ENCODE data around the gene MAS1.
"Not testable (repeated sequence)": the region's sequence is repeated elsewhere in the genome, so short reads cannot be mapped to it uniquely, and the experiment has no call there.

Gene MAS1

GRCh38 chr6:159890792-159891191 lies at the start of gene MAS1:
MAS1 (plus strand) TSS chr6:159890988; CDS start chr6:159906956, 15,968 bp downstream.
- DNase-seq = no peak

- DNase-seq = no peak
Measured at GRCh38 chr6:159842035-159842434, 48.8 kb upstream of the MAS1 start.

DNA sequence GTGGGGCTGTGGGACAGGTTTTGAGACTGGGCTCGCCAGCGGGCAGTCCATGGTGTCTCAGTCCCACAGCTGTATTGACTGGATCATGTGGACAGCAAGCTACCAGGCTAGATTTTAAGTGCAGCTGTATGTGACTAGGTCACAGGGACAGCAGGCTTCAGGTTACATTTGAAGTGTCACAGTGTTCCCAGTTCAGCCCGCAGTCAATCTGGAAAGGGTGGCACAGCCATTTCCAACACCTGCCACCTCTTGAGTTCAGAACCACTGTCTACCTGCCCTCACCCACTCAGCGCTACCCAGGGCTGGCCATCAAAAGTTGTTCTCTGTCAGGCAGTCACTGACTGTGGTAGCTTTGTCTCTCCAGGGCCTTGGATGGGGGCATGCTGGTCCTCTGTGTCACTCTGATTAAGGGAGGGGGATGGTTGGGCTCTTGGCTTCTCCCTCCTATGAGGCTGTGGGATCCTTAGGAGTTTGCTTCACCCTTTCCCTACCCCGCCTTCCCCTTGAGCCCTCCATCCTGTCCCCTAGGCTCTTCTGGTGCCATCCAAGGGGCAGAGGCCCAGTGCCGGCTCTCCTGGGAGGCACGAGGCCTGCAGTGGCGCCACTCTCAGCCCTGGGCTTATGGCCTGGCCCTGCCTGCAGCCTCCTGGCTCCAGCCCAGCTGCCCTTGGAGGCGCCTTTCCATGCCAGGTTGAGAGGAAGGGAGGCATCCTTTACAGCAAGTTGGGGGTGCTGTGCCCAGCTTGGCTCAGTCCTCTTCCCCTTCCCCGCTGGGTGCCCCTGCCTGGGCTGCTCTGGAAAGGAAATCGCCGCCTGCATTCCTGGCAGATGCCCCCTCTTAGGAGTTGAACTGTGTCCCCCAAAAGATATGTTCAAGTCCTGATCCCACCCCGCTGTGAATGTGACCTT lies 45.8 kb upstream of the MAS1 start:
- peak; percentile 29 for DNase-seq

- not testable (repeated sequence) for DNase-seq
Measured at GRCh38 chr6:159848552-159848951, 42.2 kb upstream of the MAS1 start.

DNA sequence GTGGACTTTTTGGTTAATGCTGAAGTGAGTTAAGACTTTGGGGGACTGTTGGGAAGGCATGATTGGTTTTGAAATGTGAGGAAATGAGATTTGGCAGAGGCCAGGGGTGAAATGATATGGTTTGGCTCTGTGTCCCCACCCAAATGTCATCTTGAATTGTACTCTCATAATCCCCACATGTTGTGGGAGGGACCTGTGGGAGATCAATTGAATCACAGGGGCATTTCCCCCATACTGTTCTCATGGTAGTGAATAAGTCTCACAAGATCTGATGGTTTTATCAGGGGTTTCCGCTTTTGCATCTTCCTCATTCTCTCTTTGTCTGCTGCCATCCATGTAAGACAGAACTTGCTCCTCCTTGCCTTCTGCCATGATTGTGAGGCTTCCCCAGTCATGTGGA lies 40.9 kb upstream of the MAS1 start:
- not testable (repeated sequence) for DNase-seq

- no peak for DNase-seq
Measured at GRCh38 chr6:159852877-159853276, 37.9 kb upstream of the MAS1 start.

GRCh38 chr6:159853754-159854153 lies 37.0 kb upstream of the MAS1 start:
- no peak for DNase-seq

DNA sequence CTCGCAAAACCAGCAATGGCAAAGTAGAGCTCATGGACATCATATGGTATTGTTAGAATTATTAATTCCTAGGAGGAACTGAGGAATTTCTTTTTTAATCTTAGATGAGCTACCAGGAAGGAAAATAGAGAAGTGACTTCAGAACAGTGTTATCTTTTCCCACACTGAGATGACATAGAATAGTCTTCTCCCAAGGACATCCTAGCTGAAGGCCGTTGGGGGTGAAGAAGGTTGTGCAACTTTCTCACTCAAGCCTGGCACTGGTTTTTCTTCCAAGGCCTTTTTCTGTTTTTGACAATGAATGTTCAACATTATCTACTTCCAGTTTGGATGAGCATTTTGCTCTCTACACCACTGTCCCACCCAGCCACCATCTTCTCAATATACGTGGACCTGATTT lies 35.8 kb upstream of the MAS1 start:
- DNase-seq = no peak

- no peak for DNase-seq
Measured at GRCh38 chr6:159858259-159858658, 32.5 kb upstream of the MAS1 start.

DNA sequence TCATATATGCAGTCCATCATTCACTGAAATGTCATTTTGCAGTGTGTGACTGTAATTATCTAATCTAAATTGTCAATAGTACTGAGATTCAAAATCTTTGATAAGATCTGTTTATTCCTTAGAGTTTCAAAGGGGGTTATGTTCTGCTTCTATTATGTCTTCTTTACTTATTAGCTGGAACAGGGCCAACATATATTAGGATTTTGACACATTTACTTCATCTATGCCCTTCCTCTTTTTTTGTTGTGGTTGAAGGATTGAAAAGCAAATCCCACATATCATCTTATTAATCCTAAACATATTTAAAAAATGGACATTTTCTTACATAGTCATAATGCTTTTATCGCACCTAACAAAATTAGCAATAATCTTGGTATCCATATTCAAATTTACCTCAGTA lies 30.3 kb upstream of the MAS1 start:
- no peak for DNase-seq

DNA sequence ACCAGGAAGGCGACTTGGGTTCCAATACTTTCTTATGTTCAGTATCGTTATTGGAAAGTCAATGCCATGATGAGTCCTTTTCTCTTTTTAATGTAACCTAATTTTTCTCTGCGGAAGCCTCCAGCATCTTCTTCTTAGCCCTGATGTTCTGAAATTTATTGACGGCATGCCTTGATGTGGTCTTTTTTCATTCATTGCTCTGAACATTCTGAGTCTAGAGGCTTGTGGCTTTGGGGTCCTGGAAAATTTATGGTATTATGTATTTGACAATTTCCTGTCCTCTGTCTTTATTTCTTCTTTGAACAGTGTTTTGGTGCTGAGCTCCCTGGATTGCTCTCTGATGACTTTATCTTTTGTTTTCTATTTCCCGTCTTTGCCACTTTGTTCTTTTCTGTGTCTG lies 28.7 kb upstream of the MAS1 start:
- no peak for DNase-seq

DNA sequence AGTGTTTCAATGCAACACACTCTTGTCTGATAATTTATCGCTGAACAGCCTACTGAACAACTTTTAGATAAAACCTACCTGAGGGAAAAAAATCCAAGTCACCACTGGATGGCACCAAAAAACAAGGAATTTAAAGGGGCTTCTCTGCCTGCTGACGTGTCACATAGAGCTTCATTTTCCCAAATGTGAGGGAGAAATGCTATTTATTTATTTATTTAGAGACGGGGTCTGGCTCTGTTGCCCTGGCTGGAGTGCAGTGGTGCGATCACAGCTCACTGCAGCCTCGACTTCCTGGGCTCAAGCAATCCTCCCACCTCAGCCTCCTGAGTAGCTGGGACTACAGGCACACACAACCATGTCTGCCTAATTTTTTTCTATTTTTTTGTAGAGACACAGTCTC lies 27.4 kb upstream of the MAS1 start:
- DNase-seq = peak; percentile 29

- peak; percentile 51 for DNase-seq
Measured at GRCh38 chr6:159865226-159865920, 25.4 kb upstream of the MAS1 start.

DNA sequence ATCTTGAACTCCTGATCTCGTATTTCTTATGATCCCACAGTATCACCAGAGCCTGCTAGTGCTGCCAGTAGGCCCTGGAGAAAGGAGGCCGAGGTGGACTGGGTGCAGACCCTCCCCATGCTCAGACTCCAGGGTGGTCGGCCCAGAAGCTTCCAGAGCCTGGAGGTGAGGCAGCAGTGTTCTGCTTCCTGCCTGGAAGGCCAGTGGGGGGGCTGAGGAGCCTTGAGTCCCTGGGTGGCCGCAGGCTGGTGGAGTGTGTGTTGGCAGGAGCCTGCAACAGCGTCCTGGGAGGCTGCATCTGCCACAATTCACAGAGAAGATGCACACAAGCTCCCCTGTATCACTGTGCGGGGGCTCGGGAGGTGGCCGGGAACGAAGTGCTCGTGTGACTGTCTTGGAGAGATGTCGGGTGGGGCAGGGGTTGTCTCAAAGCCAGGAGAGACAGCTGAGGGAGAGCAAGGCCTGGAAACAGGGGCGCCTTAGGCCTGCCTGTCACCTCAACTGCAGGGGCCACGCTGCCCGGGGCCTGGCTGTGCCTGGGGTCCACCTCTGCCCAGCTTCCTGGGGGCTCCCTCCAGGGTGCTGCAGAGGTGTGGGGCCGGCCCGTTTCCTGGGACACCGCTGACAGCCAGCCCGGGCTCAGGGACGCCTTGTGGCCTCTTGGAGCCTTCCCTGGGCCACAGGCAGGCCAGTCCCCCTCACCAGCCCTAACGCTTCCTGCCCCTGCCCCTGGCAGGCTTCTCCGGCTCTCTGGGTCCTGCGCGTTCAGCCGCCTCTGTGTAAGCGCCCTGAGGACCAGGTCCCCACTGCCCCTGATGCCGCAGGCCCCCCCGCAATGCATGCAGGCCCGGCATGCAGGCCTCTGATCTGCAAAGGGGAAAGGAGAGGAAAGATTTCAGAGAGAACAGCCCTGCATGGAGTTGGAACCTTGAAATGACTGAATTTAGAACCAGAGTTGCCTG lies 24.2 kb upstream of the MAS1 start:
- no peak for DNase-seq

GRCh38 chr6:159871241-159871640 lies 19.5 kb upstream of the MAS1 start:
- no peak for DNase-seq

DNA sequence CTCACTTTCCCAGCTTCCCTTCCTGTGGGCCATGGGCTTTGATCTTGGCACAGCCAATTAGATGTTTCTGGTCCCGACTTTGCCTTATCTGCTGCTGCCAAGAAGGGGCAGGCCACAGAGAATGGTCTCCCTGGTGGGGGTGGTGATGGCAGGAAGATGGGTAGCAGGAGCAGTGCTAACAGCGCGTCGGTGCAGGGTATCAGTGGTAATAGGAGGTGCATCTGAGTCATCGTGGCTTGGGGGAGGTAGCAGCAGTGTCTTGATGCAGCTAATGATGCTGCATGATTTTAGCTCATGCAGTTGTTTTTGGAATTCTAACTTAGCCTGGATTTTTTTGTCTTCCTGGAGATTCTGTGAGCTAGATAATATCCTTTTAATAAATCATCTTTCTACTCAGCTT lies 18.9 kb upstream of the MAS1 start:
- DNase-seq = no peak

DNA sequence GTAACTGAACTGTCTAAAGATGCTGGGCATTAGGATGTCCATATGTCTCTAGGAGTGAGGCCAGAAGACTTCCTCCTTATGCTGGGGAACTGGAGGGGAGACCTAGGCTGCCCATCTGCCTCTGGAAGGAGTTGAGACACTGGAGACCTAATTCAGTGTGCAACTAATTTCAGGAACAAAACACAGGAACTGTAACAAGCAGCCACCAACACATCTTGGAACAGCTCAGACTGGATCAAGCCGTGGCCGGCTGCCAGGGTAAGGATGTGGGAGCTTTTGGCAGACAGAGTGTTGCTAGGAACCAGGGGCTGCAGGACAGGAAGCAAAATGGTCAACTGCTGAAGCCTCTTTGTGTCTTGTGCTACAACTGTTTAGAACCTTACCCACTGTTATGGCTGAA lies 16.4 kb upstream of the MAS1 start:
- no peak for DNase-seq

GRCh38 chr6:159875194-159875593 lies 15.6 kb upstream of the MAS1 start:
- no peak for DNase-seq

- no peak for DNase-seq
Measured at GRCh38 chr6:159876242-159876641, 14.5 kb upstream of the MAS1 start.

DNA sequence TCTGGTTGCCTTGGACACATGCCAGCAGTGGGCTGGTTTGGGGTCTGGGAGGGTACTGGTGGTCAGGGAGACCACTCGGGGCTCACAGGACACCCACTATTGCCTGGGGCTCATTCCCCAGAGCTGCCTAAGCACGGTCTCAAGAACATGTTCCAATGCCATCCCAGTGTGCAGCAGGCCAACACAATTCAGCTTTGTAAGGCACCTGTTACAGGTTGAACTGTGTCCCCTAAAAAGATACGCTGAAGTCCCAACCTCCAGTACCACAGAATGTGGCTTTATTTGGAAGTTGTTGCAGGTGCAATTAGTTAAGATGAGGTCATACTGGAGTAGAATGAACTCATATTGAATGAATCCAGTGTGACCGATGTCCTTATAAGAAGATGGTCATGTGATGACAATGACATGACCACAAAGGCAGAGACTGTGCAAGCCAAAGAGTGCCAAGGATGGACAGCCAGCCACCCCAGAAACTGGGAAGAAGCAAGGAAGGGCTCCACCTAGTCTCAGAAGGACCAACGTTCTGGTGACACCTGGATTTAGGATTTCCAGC lies 13.5 kb upstream of the MAS1 start:
- no peak for DNase-seq

DNA sequence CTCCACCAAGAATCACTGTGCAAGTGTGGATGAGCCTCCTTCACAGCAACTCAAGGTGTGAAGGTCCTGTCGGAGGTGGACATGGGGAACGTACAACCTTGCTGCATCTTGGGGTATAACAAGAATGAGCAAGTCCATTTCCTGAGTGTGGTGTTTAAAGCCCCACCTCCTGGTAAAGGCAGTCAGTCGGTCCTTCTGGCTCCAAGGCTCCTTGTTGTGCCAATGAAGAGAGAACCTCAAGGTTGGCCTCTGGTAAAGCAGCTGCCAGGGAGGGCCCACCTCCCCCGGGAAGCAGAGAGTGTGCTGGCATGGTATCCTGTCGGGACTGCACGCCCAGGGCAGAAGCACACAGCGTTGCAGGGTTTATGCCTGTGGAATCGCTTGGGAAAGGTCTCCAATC lies 12.4 kb upstream of the MAS1 start:
- DNase-seq = no peak

- DNase-seq = peak; percentile 38
Measured at GRCh38 chr6:159879856-159880255, 10.9 kb upstream of the MAS1 start.

Data from NCI-H524 treated with DMSO at 0.1 percent for 48 hours (cell line).